ENCODE data around the gene PRDX2. TPM values are rescaled to one million over a fixed set of nuclear protein-coding genes. Genes with fewer than 3 reads are reported as not detected.

Gene PRDX2
- total RNA-seq, 1 donor = 155 TPM

GRCh38 chr19:12789098-12789903 lies 12.3 kb downstream of the PRDX2 start:
- TF ChIP-seq CTCF (IDR thresholded peaks at IDR 0.05; ENCODE audit: extremely low read depth, low read depth, low read length) = no peak
- H3K27ac ChIP-seq (ENCODE audit: low read depth, low read length) = peak overlapping the region; percentile 92
- peak; percentile 89 for DNase-seq (ENCODE audit: insufficient read length, low spot score, missing footprints)
- no peaks in the 10 kb centered on the region for H3K9me3 ChIP-seq (ENCODE audit: low read depth, low read length)
- H3K4me3 ChIP-seq (ENCODE audit: insufficient read depth, low read length) = peak overlapping the region; percentile 98
- H2AFZ ChIP-seq (ENCODE audit: low read length) = peak overlapping the region; percentile 18
- H3K79me2 ChIP-seq (ENCODE audit: insufficient read depth, low read length) = peaks cover 21% of the 10 kb centered on the region
- peaks cover 28% of the 10 kb centered on the region for H3K4me1 ChIP-seq (ENCODE audit: insufficient read depth, low read length)
- H3K4me2 ChIP-seq (ENCODE audit: insufficient read depth, low read length) = peak overlapping the region; percentile 88
- peaks cover 12% of the 10 kb centered on the region for H4K20me1 ChIP-seq (ENCODE audit: insufficient read depth, low read length)
- H3K36me3 ChIP-seq (ENCODE audit: insufficient read depth, low read length) = no peaks in the 10 kb centered on the region
- H3K27me3 ChIP-seq (ENCODE audit: insufficient read depth, low read length) = no peaks in the 10 kb centered on the region

- H3K36me3 ChIP-seq (ENCODE audit: insufficient read depth, low read length) = no peaks in the 10 kb centered on the region
- H3K27me3 ChIP-seq (ENCODE audit: insufficient read depth, low read length) = no peaks in the 10 kb centered on the region
- peak overlapping the region; percentile 98 for H3K4me3 ChIP-seq (ENCODE audit: insufficient read depth, low read length)
- no peaks in the 10 kb centered on the region for H3K9me3 ChIP-seq (ENCODE audit: low read depth, low read length)
- peaks cover 21% of the 10 kb centered on the region for H3K79me2 ChIP-seq (ENCODE audit: insufficient read depth, low read length)
- peaks cover 26% of the 10 kb centered on the region for H3K4me1 ChIP-seq (ENCODE audit: insufficient read depth, low read length)
- peak; percentile 95 for DNase-seq (ENCODE audit: insufficient read length, low spot score, missing footprints)
- no peak for TF ChIP-seq CTCF (IDR thresholded peaks at IDR 0.05; ENCODE audit: extremely low read depth, low read depth, low read length)
- peak overlapping the region; percentile 88 for H3K4me2 ChIP-seq (ENCODE audit: insufficient read depth, low read length)
- H4K20me1 ChIP-seq (ENCODE audit: insufficient read depth, low read length) = peaks cover 12% of the 10 kb centered on the region
- peak overlapping the region; percentile 28 for H2AFZ ChIP-seq (ENCODE audit: low read length)
- peak overlapping the region; percentile 92 for H3K27ac ChIP-seq (ENCODE audit: low read depth, low read length)
Observed at GRCh38 chr19:12788682-12789097, 12.9 kb downstream of the PRDX2 start.

- H3K4me2 ChIP-seq (ENCODE audit: insufficient read depth, low read length) = peak overlapping the region; percentile 88
- H3K4me3 ChIP-seq (ENCODE audit: insufficient read depth, low read length) = peak overlapping the region; percentile 98
- H4K20me1 ChIP-seq (ENCODE audit: insufficient read depth, low read length) = peaks cover 12% of the 10 kb centered on the region
- H3K27ac ChIP-seq (ENCODE audit: low read depth, low read length) = peak overlapping the region; percentile 92
- H2AFZ ChIP-seq (ENCODE audit: low read length) = peak overlapping the region; percentile 28
- H3K79me2 ChIP-seq (ENCODE audit: insufficient read depth, low read length) = peaks cover 19% of the 10 kb centered on the region
- no peak for TF ChIP-seq CTCF (IDR thresholded peaks at IDR 0.05; ENCODE audit: extremely low read depth, low read depth, low read length)
- H3K27me3 ChIP-seq (ENCODE audit: insufficient read depth, low read length) = no peaks in the 10 kb centered on the region
- H3K9me3 ChIP-seq (ENCODE audit: low read depth, low read length) = no peaks in the 10 kb centered on the region
- H3K4me1 ChIP-seq (ENCODE audit: insufficient read depth, low read length) = peaks cover 31% of the 10 kb centered on the region
- no peaks in the 10 kb centered on the region for H3K36me3 ChIP-seq (ENCODE audit: insufficient read depth, low read length)
- DNase-seq (ENCODE audit: insufficient read length, low spot score, missing footprints) = no peak
Observed at GRCh38 chr19:12788042-12788681, 13.4 kb downstream of the PRDX2 start.

GRCh38 chr19:12787458-12787857 lies 14.1 kb downstream of the PRDX2 start:
- Histone ChIP-seq H3K9me3 (ENCODE audit: low read depth, low read length) (no peaks in the 10 kb centered on the region), H2AFZ (ENCODE audit: low read length) (no peak overlapping the region), H3K27me3 (ENCODE audit: insufficient read depth, low read length) (no peaks in the 10 kb centered on the region), H3K4me3 (ENCODE audit: insufficient read depth, low read length) (no peak overlapping the region), H3K79me2 (ENCODE audit: insufficient read depth, low read length) (peaks cover 12% of the 10 kb centered on the region), H3K4me1 (ENCODE audit: insufficient read depth, low read length) (peaks cover 37% of the 10 kb centered on the region), H4K20me1 (ENCODE audit: insufficient read depth, low read length) (peaks cover 9% of the 10 kb centered on the region), H3K27ac (ENCODE audit: low read depth, low read length) (no peak overlapping the region), H3K4me2 (ENCODE audit: insufficient read depth, low read length) (no peak overlapping the region), H3K36me3 (ENCODE audit: insufficient read depth, low read length) (no peaks in the 10 kb centered on the region)
- DNase-seq (ENCODE audit: insufficient read length, low spot score, missing footprints) = no peak
- TF ChIP-seq CTCF (IDR thresholded peaks at IDR 0.05; ENCODE audit: extremely low read depth, low read depth, low read length) = no peak
